Thoracic aorta (tissue), 2 donors: ENCODE measurements around the gene GPX4. TPM values are rescaled to one million over a fixed set of nuclear protein-coding genes. Genes with fewer than 3 reads are reported as not detected.

Source experiments
- ATAC-seq: fragments of 150-250 bp; one replicate; pipeline ENCODE4 v1.8.0; 2017; ENCODE audit warnings: low read depth; ENCODE audit not compliant: insufficient number of reproducible peaks, low FRiP score
- DNase-seq: peaks from one replicate; pipeline ENCODE4 v3.0.0-alpha.2; 2020; ENCODE audit warnings: low spot score
- H3K27ac ChIP-seq, 2 donors: fragments of 200-600 bp; sonication (generic); 1 replicate in 1 of 2; 2 replicates in 1 of 2; pipeline ENCODE4 v1.5.1; 2016; ENCODE audit warnings: mild to moderate bottlenecking in 2 of 2, moderate library complexity in 2 of 2
- H3K27me3 ChIP-seq: fragments of 200-600 bp; sonication (generic); replicated peaks from 2 replicates; pipeline ENCODE4 v1.6.0; 2016; ENCODE audit warnings: mild to moderate bottlenecking; ENCODE audit not compliant: insufficient read depth
- H3K36me3 ChIP-seq: fragments of 200-600 bp; sonication (generic); one replicate; pipeline ENCODE4 v1.5.1; 2016
- H3K4me1 ChIP-seq, 2 donors: fragments of 200-600 bp; sonication (generic); 1 replicate in 1 of 2; 2 replicates in 1 of 2; pipeline versions ENCODE4 v1.5.1 to v1.6.0; 2016; ENCODE audit warnings: low read depth in 2 of 2, mild to moderate bottlenecking in 1 of 2; ENCODE audit not compliant: control insufficient read depth in 1 of 2
- H3K4me3 ChIP-seq: fragments of 200-600 bp; sonication (generic); 2 replicates; pipeline ENCODE4 v1.5.1; 2016; ENCODE audit warnings: mild to moderate bottlenecking
- H3K9me3 ChIP-seq: fragments of 200-600 bp; sonication (generic); 2 replicates; pipeline ENCODE4 v1.5.1; 2016
- total RNA-seq, 2 donors: library from RNA; depleted of rRNA; stranded (reverse); fragments of >200 nt; gene quantifications; one replicate each; pipeline versions ENCODE4 v1.1.0 to v1.2.3, GENCODE V29; 2016
- TF ChIP-seq, protein P1 (sequence below): fragments of 200-600 bp; sonication (generic); IDR thresholded peaks from one replicate; pipeline ENCODE4 v1.5.1; 2019; ENCODE audit warnings: antibody characterized with exemption

The GPX4 gene
- total RNA-seq, 2 donors from 2014 or later = 259 to 441 TPM

DNA sequence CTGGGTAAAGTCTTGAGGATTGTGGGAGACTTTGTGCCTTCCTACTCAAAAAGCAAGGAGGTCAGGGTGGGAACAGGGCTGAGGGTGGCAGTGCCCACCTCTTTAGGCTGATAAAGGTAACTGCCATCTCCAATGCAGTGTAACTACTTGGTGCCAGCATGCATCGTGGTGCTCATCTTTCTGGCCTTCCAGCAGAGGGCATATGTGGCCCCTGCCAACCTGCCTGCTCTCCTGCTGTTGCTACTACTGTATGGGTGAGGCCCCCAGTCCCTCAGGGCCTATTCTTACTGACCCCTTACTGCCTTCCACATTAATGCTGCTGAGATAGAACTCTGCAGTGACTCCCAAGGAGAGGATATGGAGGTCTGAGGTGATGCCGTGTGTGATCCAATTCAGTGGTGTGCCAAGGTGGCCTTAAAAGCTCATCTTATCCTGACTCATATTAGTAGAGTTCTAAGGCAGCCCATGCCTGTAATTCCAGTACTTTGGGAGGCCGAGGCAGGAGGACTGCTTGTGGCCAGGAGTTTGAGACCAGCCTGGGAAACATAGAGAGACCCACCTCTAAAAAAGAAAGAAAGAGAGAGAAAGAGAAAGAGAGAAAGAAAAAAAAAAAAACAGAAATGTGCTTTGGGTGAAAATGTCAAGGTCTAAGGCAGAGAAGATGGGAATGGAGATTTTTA is 46.5 kb upstream of the GPX4 start:
- TF ChIP-seq, protein P1, sequence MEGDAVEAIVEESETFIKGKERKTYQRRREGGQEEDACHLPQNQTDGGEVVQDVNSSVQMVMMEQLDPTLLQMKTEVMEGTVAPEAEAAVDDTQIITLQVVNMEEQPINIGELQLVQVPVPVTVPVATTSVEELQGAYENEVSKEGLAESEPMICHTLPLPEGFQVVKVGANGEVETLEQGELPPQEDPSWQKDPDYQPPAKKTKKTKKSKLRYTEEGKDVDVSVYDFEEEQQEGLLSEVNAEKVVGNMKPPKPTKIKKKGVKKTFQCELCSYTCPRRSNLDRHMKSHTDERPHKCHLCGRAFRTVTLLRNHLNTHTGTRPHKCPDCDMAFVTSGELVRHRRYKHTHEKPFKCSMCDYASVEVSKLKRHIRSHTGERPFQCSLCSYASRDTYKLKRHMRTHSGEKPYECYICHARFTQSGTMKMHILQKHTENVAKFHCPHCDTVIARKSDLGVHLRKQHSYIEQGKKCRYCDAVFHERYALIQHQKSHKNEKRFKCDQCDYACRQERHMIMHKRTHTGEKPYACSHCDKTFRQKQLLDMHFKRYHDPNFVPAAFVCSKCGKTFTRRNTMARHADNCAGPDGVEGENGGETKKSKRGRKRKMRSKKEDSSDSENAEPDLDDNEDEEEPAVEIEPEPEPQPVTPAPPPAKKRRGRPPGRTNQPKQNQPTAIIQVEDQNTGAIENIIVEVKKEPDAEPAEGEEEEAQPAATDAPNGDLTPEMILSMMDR = no peak
- H3K4me3 ChIP-seq = no peak overlapping the region
- peaks cover 30% of the 10 kb centered on the region for H3K9me3 ChIP-seq
- no peaks in the 10 kb centered on the region for H3K4me1 ChIP-seq
- no peak overlapping the region for H3K27ac ChIP-seq
- no peaks in the 10 kb centered on the region for H3K27me3 ChIP-seq
- H3K36me3 ChIP-seq = no peaks in the 10 kb centered on the region
- no peak for DNase-seq
- ATAC-seq = no peak

DNA sequence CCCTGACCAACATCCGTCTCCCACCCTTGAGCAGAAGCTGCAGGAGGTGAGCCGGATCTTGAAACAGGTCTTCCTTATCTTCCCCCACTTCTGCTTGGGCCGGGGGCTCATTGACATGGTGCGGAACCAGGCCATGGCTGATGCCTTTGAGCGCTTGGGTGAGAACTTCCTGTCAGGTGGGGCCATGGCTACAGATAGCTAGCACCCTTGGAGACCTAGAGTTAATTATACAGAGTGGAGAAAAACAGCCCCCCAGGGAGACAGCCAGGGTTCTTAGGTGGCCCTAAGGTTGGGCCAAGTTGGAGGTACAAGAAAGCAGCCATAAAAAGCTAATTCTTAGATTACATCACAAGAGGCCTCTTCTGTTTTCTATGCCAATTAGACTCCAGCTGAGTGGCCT is 45.7 kb upstream of the GPX4 start:
- no peaks in the 10 kb centered on the region for H3K4me1 ChIP-seq
- H3K36me3 ChIP-seq = no peaks in the 10 kb centered on the region
- TF ChIP-seq, protein P1 = no peak
- DNase-seq (no peak), ATAC-seq (no peak)
- no peak overlapping the region for H3K4me3 ChIP-seq
- no peak overlapping the region for H3K27ac ChIP-seq
- no peaks in the 10 kb centered on the region for H3K27me3 ChIP-seq
- H3K9me3 ChIP-seq = peaks cover 30% of the 10 kb centered on the region

DNA sequence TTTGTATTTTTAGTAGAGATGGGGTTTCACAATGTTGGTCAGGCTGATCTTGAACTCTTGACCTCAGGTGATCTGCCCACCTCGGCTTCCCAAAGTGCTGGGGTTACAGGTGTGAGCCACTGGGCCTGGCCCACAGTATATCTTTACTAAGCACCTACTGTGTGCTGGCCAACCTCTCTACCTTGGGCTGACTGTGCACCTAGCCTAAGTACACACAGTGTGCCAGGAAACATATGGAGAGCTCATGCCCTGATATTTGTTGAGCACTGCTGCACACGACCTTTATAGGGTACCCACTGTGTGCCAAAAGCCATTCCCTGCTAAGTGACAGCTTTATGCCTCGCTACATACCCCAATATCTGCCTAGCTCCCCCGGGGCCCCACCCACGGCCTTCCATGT is 43.1 kb upstream of the GPX4 start:
- H3K9me3 ChIP-seq = peaks cover 30% of the 10 kb centered on the region
- no peak overlapping the region for H3K27ac ChIP-seq
- no peaks in the 10 kb centered on the region for H3K36me3 ChIP-seq
- peaks cover 5 to 12% of the 10 kb centered on the region in 2 donors for H3K4me1 ChIP-seq
- no peak for ATAC-seq
- no peak overlapping the region for H3K4me3 ChIP-seq
- DNase-seq = no peak
- TF ChIP-seq, protein P1 = no peak
- H3K27me3 ChIP-seq = no peaks in the 10 kb centered on the region

DNA sequence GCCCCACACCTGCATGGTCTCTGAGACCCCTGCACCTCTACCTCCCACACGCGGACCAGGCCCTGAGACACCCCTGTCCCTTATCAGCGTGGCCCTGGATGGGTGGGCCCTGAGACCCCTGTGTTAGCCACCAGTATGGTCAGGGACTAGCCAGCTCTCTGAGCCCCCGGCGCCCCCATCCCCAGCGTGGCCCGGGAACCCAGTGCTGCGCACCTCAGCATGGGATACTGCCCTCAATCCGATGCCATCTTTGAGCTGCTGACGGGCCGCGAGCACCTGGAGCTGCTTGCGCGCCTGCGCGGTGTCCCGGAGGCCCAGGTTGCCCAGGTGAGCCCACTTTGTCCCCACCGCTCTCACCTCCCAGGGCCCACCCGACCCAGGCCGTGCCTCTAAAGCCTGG is 41.8 kb upstream of the GPX4 start:
- DNase-seq = no peak
- Histone ChIP-seq H3K27ac (no peak overlapping the region), H3K27me3 (no peaks in the 10 kb centered on the region), H3K4me1 (peaks cover 5 to 25% of the 10 kb centered on the region in 2 donors), H3K4me3 (no peak overlapping the region), H3K36me3 (no peaks in the 10 kb centered on the region), H3K9me3 (peaks cover 17% of the 10 kb centered on the region)
- TF ChIP-seq, protein P1 = no peak
- no peak for ATAC-seq

DNA sequence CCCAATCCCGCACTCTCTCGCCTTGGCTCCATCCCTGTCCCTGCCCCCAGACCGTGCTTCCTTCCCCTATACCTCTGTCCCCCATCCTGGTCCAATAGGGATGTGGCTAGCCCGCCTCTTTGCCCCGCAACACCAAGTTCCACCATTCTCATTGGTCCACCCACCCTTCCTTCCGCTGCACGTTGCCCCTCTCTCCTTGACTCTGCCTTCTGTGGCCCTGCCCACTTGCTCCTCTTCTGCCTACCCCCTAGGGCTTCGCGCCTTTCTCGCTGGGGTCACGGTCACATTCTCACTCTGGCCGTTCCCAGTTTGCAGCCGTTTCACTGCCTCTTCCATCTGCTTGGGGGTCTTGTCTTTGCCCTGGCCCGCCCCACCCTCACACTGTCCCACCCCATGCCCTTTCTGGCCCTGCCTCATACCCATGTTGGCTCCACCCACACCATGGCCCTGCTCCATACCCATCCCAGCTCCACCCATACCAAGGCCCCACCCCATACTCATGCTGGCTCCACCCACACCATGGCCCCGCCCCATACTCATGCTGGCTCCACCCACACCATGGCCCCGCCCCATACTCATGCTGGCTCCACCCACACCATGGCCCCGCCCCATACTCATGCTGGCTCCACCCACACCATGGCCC is 41.3 kb upstream of the GPX4 start:
- no peak for DNase-seq
- TF ChIP-seq, protein P1 = no peak
- peaks cover 12% of the 10 kb centered on the region for H3K9me3 ChIP-seq
- H3K27ac ChIP-seq = no peak overlapping the region
- ATAC-seq = no peak
- no peaks in the 10 kb centered on the region for H3K27me3 ChIP-seq
- peaks cover 8 to 30% of the 10 kb centered on the region in 2 donors for H3K4me1 ChIP-seq
- no peaks in the 10 kb centered on the region for H3K36me3 ChIP-seq
- H3K4me3 ChIP-seq = no peak overlapping the region
